Mesodermal cell (in vitro differentiated cells): Measurements from ENCODE around the gene CTIF.

ENCODE experiments used
- H3K27ac ChIP-seq: 2 replicates; pipeline ENCODE4 v1.7.0; 2013; ENCODE audit warnings: mild to moderate bottlenecking, low read depth, low read length, moderate library complexity; ENCODE audit not compliant: severe bottlenecking
- H3K36me3 ChIP-seq: 2 replicates; pipeline ENCODE4 v1.7.1; 2013; ENCODE audit warnings: mild to moderate bottlenecking, low read length, moderate library complexity; ENCODE audit not compliant: control insufficient read depth, insufficient read depth
- H3K4me1 ChIP-seq: one replicate; pipeline ENCODE4 v1.7.1; 2013; ENCODE audit warnings: mild to moderate bottlenecking, low read length; ENCODE audit not compliant: insufficient read depth, control insufficient read depth, poor library complexity, severe bottlenecking
- H3K4me3 ChIP-seq: 2 replicates; pipeline ENCODE4 v1.7.0; 2013; ENCODE audit warnings: low read length, control low read depth, mild to moderate bottlenecking; ENCODE audit not compliant: insufficient read depth, poor library complexity, severe bottlenecking; ENCODE audit errors: extremely low read depth
- H3K9me3 ChIP-seq: 2 replicates; pipeline ENCODE4 v1.7.1; 2013; ENCODE audit warnings: mild to moderate bottlenecking, low read length, moderate library complexity; ENCODE audit not compliant: control insufficient read depth
- WGBS, 2 experiments: methylation state at CpG; one replicate each; pipeline ENCODE4 v1.1.5; 2013; ENCODE audit warnings: missing lambda C conversion rate in 2 of 2; ENCODE audit not compliant: insufficient coverage in 2 of 2; 5-methylcytosine and 5-hydroxymethylcytosine counted together

The CTIF gene

GRCh38 chr18:48635806-48636205 is 97.0 kb downstream of the CTIF start:
- Histone ChIP-seq H3K4me3 (no peak overlapping the region), H3K9me3 (no peaks in the 10 kb centered on the region), H3K36me3 (peaks cover 30% of the 10 kb centered on the region), H3K4me1 (peaks cover 7% of the 10 kb centered on the region), H3K27ac (no peak overlapping the region)
- 55 to 79% methylated on average over 2 of the region's 2 CpGs for WGBS, 2 experiments

DNA sequence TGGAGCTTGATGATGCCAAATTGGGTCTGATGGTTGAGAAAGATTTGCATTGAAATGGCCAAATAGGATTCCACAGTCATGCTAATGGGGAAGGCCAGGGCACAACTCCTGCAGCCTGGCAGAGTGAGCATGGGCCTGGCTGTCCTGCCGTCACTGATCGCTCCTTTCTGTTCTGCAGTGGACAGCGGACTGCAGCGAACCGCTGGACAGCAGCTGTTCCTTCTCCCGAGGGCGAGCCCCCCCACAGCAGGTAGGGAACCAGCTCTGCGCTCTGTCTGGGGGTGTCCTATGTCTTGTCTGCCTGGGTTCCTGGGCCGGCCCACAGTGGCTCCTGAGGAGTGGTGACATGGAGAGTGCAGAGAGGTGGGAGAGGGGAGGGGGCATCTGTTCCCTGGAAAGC is 97.6 kb downstream of the CTIF start:
- Histone ChIP-seq H3K9me3 (no peaks in the 10 kb centered on the region), H3K4me1 (peaks cover 7% of the 10 kb centered on the region), H3K27ac (no peak overlapping the region), H3K36me3 (peaks cover 29% of the 10 kb centered on the region), H3K4me3 (no peak overlapping the region)
- 86 to 97% methylated on average over 3 to 7 of the region's 9 CpGs for WGBS, 2 experiments

GRCh38 chr18:48637081-48637990 is 98.5 kb downstream of the CTIF start:
- WGBS, 2 experiments, result 84 to 88% methylated on average over 13 to 17 of the region's 20 CpGs
- no peak overlapping the region for H3K27ac ChIP-seq
- peaks cover 7% of the 10 kb centered on the region for H3K4me1 ChIP-seq
- no peak overlapping the region for H3K4me3 ChIP-seq
- H3K36me3 ChIP-seq, result peaks cover 24% of the 10 kb centered on the region
- no peaks in the 10 kb centered on the region for H3K9me3 ChIP-seq

- H3K36me3 ChIP-seq, result peaks cover 20% of the 10 kb centered on the region
Measured at GRCh38 chr18:48638451-48638850, 99.6 kb downstream of the CTIF start.

GRCh38 chr18:48638896-48639771 is 100.3 kb downstream of the CTIF start:
- no peaks in the 10 kb centered on the region for H3K9me3 ChIP-seq
- H3K4me1 ChIP-seq, result peaks cover 3% of the 10 kb centered on the region
- no peak overlapping the region for H3K4me3 ChIP-seq
- no peak overlapping the region for H3K27ac ChIP-seq
- peaks cover 14% of the 10 kb centered on the region for H3K36me3 ChIP-seq
- WGBS, 2 experiments, result 89 to 94% methylated on average over 14 to 16 of the region's 17 CpGs

More at GRCh38 chr18:48638451-48638850, 99.6 kb downstream of the CTIF start:
- no peak overlapping the region for H3K4me3 ChIP-seq
- H3K27ac ChIP-seq, result no peak overlapping the region
- no CpG with 5 or more reads among the region's 8 CpGs for WGBS, 2 experiments
- H3K4me1 ChIP-seq, result peaks cover 3% of the 10 kb centered on the region
- H3K9me3 ChIP-seq, result no peaks in the 10 kb centered on the region

DNA sequence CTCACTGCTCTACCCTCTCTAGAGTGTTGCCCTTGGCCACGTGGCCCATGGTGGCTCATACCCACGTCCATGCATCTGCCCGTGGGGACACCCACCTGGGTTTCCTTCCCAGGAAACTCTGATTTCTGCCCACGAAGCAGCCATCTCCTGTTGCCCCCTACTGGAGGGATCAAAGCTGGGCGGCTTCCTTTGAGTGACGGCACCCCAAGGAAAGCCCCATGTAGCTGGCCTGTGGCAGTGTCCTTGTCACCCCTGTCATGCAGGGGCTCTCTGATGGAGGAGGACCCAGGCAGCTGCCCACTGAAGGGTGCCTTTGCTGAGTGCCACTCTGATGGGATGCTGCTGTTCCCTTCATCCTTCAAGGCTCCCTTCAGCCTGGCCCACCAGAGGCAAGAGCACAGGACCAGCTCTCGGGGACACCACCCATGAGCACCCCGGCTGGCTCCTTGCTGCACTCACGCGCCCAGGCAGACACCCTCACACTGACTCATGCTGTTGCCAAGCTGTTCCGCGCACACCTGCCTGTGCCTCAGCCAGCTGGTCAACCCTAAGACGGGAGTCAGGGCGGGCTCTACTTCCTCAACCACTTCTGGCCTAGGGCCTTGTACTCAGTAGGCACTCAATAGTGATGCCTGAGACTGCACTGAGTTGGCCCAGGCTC is 101.1 kb downstream of the CTIF start:
- H3K27ac ChIP-seq, result no peak overlapping the region
- 85 to 88% methylated on average over 11 to 14 of the region's 14 CpGs for WGBS, 2 experiments
- no peaks in the 10 kb centered on the region for H3K9me3 ChIP-seq
- peaks cover 3% of the 10 kb centered on the region for H3K4me1 ChIP-seq
- H3K36me3 ChIP-seq, result peaks cover 10% of the 10 kb centered on the region
- no peak overlapping the region for H3K4me3 ChIP-seq

GRCh38 chr18:48640566-48641270 is 101.9 kb downstream of the CTIF start:
- Histone ChIP-seq H3K27ac (no peak overlapping the region), H3K9me3 (no peaks in the 10 kb centered on the region), H3K36me3 (peaks cover 10% of the 10 kb centered on the region), H3K4me3 (no peak overlapping the region), H3K4me1 (peaks cover 3% of the 10 kb centered on the region)
- 92 to 97% methylated on average over 3 to 4 of the region's 6 CpGs for WGBS, 2 experiments

- Histone ChIP-seq H3K4me3 (no peak overlapping the region), H3K4me1 (peaks cover 3% of the 10 kb centered on the region), H3K9me3 (no peaks in the 10 kb centered on the region), H3K36me3 (peaks cover 10% of the 10 kb centered on the region), H3K27ac (no peak overlapping the region)
- 92 to 96% methylated on average over 4 of the region's 4 CpGs for WGBS, 2 experiments
Measured at GRCh38 chr18:48641981-48642380, 103.2 kb downstream of the CTIF start.

DNA sequence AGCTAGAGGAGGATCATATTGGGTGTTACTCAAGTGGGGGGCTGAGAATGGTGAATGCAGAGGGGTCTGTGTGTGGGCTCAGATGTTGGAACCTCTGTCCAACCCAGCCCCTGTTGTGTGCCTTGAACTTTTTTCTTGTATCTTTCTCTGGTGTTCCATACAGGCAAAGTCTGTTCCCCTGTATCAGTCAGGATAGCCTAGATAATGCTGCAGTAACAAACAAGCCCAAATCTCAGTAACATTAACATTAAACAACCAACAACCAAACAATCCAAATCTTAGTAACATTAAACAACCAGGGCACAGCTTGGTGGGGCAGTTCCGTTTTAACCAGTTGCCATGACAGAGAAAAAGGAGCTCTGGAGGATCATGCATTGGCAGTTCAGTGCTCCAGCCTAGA is 103.7 kb downstream of the CTIF start:
- Histone ChIP-seq H3K4me3 (no peak overlapping the region), H3K27ac (no peak overlapping the region), H3K9me3 (no peaks in the 10 kb centered on the region), H3K36me3 (peaks cover 10% of the 10 kb centered on the region), H3K4me1 (peaks cover 3% of the 10 kb centered on the region)
- 83 to 100% methylated on average over 1 of the region's 1 CpG for WGBS, 2 experiments

- Histone ChIP-seq H3K36me3 (peaks cover 11% of the 10 kb centered on the region), H3K27ac (no peak overlapping the region)
- WGBS, 2 experiments, result 40 to 92% methylated on average over 1 of the region's 1 CpG
Measured at GRCh38 chr18:48643262-48643661, 104.4 kb downstream of the CTIF start.

More at GRCh38 chr18:48643262-48643661, 104.4 kb downstream of the CTIF start:
- H3K9me3 ChIP-seq, result no peaks in the 10 kb centered on the region
- peaks cover 3% of the 10 kb centered on the region for H3K4me1 ChIP-seq
- no peak overlapping the region for H3K4me3 ChIP-seq
